ENCODE measurements around the gene MIEN1.
"Not testable (repeated sequence)": the region's sequence is repeated elsewhere in the genome, so short reads cannot be mapped to it uniquely, and the experiment has no call there.

MIEN1 gene

DNA sequence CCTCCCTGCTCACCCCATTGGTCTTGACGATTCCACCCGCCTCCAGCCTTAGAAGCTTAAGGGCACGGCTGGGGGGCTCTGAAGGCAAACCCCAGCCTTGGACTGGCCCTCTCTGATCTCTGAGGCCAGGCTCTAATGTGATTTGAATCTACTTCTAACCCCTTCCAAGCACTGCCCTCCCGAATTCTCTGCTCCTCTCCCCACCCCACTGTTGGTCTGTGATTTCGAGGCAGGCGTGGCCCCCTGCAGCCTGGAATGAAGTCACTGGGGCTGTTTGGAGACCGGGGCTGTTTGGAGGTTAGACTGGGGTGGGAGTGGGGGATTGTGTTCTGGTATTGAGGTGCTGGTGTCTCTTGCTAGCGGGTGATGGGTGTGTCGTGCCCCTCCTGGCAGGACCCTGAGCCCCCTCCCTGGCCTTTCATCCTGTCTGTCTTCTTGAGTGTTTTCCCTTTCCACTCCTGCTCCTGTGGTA is 9.6 kb upstream of the MIEN1 start:
- no peak for DNase-seq (ENCODE audit: low read depth in 2 of 2)

DNA sequence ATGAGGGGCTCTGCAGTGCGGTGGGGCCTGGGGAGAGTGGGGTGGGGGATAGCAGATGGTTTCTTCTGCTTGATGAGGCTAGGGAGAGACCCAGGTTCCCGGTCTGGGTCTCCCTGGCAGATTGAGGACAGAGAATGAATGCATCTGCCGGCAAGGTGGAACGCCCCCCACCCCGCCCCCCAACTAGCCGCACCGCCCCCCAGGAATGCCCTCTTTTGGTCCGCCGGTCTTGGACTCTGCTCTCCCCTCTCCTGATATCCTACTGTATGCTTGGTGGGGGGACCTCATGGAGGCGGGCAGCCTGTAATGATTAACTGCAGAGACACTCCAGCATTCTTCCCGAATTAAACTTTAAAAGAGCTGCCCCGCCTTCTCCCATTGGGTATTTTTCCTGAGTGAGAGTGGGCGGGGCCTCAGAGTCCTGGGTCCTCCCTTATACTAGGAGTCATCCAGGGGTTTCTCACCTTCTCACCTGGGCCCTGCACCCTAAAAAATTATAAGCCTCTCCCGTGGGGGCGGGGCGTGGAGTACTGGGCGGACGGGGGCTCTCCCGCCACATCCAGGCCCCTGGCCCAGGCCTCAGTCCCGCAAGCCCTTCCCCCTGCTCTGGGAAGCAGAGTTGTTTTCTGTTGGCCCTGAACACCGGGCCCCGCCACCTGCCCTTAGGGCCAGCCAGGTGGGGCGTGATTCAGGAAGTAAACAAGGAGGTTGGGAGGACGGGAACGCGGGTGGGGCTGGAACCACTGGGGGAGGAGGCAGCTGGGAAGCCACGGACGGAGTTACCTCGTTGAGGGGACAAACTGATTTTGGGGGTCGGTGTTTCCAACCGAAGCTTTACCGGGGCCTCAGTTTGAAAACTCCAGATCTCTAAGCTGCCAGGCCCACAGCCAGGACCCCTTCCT is 8.9 kb upstream of the MIEN1 start:
- no peak for DNase-seq (ENCODE audit: low read depth in 2 of 2)

- no peak for DNase-seq (ENCODE audit: low read depth in 2 of 2)
Observed at GRCh38 chr17:39738568-39738901, 8.2 kb upstream of the MIEN1 start.

- no peak for DNase-seq (ENCODE audit: low read depth in 2 of 2)
Observed at GRCh38 chr17:39737760-39738567, 7.6 kb upstream of the MIEN1 start, which contains the start of gene GRB7. GRB7 (plus strand) TSS chr17:39737938; CDS start chr17:39742302, 4,364 bp downstream.

DNA sequence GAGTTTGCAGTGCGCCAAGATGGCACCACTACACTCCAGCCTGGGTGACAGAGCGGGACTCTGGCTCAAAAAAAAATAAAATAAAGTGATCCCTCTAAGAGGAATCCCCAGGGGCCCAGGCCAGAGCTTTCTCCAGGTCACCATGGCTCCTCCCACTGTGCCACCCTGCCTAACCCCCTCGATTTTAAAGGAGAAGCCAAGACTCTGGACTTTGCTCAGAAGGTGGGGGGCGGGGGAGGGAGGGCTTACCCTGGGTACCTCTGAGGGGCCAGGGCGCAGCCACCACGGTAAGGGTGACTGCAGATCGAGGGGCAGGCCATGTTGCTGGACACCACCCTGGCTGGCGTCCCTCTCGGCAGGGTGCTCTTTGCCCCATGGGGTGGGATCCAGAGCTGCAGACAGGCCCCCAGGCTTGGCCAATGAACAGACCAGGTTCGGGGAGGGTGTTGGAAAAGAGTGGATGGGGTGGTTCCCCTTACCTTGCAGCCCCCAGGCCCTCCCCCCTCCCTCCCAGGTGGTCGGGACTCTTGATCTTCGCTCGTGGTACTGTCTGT is 7.0 kb upstream of the MIEN1 start:
- DNase-seq (ENCODE audit: low read depth in 2 of 2), result no peak

DNA sequence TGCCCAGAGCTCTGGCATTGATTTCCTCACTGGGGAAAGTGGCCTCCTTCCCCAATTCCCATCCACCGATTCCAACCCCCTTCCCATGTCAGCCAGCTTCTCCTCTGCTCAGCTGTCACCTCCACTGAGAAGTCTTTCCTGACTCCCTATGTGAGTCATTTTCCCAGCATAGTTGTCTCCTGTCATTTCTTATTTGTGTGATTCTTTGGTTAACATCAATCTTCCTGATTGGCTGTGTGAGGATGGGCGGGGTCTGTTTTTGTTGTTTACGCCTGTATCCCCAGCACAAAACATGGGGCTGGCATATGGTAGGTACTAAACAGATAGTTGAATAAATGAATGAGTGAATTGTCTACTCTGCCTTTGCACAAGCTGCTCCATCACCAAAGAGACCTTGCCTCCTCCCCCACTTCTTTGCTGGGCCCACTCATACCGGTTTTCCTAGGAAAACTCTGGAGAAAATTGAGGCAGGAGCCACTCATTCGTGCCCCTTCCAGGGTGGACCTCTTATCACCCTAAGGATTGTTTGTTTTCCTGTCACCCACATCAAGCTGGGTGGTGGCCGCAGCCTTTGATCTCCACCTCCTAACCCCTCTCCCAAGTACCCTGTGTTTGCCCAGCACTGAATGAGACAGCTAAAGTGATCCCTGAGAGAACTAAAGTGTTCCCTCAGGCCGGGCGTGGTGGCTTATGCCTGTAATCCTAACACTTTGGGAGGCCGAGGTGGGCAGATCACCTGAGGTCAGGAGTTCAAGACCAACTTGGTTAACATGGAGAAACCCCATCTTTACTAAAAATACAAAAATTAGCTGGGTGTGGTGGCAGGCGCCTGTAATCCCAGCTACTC is 6.2 kb upstream of the MIEN1 start:
- no peak for DNase-seq (ENCODE audit: low read depth in 2 of 2)

- no peak for DNase-seq (ENCODE audit: low read depth in 2 of 2)
Observed at GRCh38 chr17:39735882-39736281, 5.5 kb upstream of the MIEN1 start.

DNA sequence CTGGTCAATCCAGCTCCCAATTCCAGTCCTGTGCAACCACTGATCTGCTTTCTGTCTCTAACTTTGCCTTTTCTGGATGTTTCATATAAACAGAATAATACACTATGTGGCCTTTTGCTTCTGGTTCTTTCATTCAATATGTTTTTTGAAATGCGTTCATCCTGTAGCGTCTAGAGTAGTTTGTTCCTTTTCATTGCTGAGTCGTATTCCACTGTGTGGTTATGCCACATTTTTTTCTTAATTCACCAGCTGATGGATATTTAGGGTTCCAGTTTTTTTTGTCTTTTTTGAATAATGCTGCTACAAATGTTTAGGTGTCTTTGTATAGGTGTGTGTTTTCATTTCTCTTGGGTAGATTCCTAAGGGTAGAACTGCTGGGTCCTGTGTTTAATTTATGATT is 2.3 kb upstream of the MIEN1 start:
- DNase-seq (ENCODE audit: low read depth in 2 of 2), result no peak

GRCh38 chr17:39729280-39729851 is 966 bp downstream of the MIEN1 start:
- no peak for DNase-seq (ENCODE audit: low read depth in 2 of 2)

GRCh38 chr17:39727556-39727955 is 2.8 kb downstream of the MIEN1 start:
- no peak for DNase-seq (ENCODE audit: low read depth in 2 of 2)

GRCh38 chr17:39726617-39727016 is 3.7 kb downstream of the MIEN1 start:
- no peak for DNase-seq (ENCODE audit: low read depth in 2 of 2)

GRCh38 chr17:39725923-39726322 is 4.4 kb downstream of the MIEN1 start:
- DNase-seq (ENCODE audit: low read depth in 2 of 2), result not testable (repeated sequence)

- DNase-seq (ENCODE audit: low read depth in 2 of 2), result no peak
Observed at GRCh38 chr17:39724731-39725130, 5.6 kb downstream of the MIEN1 start.

- no peak for DNase-seq (ENCODE audit: low read depth in 2 of 2)
Observed at GRCh38 chr17:39722965-39723848, 7.1 kb downstream of the MIEN1 start.

GRCh38 chr17:39722104-39722503 is 8.2 kb downstream of the MIEN1 start:
- no peak for DNase-seq (ENCODE audit: low read depth in 2 of 2)

- DNase-seq (ENCODE audit: low read depth in 2 of 2), result no peak
Observed at GRCh38 chr17:39719563-39720355, 10.6 kb downstream of the MIEN1 start.

- no peak for DNase-seq (ENCODE audit: low read depth in 2 of 2)
Observed at GRCh38 chr17:39717660-39718059, 12.7 kb downstream of the MIEN1 start.

- no peak for DNase-seq (ENCODE audit: low read depth in 2 of 2)
Observed at GRCh38 chr17:39716879-39717536, 13.3 kb downstream of the MIEN1 start.
